Coronary artery (tissue), 2 donors: ENCODE data around the gene FRAT2.

ENCODE experiments used
- DNase-seq: peaks from one replicate; pipeline ENCODE4 v3.0.0-alpha.2; 2017; ENCODE audit warnings: low spot score
- H3K27ac ChIP-seq, 2 donors: fragments of 200-600 bp; sonication (generic); one replicate each; pipeline ENCODE4 v1.5.1; 2016 to 2019
- H3K4me3 ChIP-seq: fragments of 200-600 bp; sonication (generic); 2 replicates; pipeline ENCODE4 v1.5.1; 2016; ENCODE audit warnings: mild to moderate bottlenecking, moderate library complexity
- TF ChIP-seq, protein P1 (sequence below): fragments of 200-600 bp; sonication (generic); IDR thresholded peaks from one replicate; pipeline ENCODE4 v1.5.1; 2019; ENCODE audit warnings: antibody characterized with exemption

FRAT2 gene

DNA sequence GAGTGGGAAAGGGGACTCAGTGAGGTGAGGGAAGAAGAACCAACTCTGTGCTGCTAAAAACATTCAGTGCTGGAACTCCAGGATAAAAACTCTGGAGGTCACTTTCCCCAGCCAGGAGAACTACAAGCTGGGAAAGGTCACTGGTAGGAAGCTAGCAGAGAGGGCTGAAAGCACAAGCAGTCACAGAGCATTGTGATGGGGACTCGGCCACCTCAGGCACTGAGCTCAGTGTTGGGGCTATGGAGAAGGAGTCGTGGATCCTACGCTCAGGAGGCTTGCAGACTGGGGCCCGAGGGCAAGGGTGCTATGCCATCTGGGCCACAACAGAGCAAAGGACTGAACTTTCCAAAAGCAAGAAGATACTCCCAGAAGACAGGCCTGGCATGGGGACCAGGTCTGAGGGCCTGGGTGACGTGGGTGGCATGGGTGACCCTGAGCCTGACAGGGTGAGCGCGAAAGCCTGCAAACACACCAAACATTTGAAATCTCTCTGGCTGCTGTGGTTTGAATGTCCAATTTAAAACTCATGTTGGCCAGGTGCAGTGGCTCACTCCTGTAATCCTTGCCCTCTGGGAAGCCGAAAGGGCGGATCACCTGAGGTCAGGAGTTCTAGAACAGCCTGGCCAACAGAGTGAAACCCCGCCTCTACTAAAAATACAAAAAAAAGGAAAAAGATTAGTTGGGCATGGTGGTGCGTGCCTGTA, 32.3 kb downstream of the FRAT2 start:
- DNase-seq, result no peak
- TF ChIP-seq, protein P1, sequence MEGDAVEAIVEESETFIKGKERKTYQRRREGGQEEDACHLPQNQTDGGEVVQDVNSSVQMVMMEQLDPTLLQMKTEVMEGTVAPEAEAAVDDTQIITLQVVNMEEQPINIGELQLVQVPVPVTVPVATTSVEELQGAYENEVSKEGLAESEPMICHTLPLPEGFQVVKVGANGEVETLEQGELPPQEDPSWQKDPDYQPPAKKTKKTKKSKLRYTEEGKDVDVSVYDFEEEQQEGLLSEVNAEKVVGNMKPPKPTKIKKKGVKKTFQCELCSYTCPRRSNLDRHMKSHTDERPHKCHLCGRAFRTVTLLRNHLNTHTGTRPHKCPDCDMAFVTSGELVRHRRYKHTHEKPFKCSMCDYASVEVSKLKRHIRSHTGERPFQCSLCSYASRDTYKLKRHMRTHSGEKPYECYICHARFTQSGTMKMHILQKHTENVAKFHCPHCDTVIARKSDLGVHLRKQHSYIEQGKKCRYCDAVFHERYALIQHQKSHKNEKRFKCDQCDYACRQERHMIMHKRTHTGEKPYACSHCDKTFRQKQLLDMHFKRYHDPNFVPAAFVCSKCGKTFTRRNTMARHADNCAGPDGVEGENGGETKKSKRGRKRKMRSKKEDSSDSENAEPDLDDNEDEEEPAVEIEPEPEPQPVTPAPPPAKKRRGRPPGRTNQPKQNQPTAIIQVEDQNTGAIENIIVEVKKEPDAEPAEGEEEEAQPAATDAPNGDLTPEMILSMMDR, result no peak
- no peak overlapping the region for H3K4me3 ChIP-seq
- no peak overlapping the region for H3K27ac ChIP-seq

GRCh38 chr10:97300980-97301379, 33.5 kb downstream of the FRAT2 start:
- Histone ChIP-seq H3K4me3 (no peak overlapping the region), H3K27ac (no peak overlapping the region)
- TF ChIP-seq, protein P1, result no peak
- DNase-seq, result no peak

- Histone ChIP-seq H3K27ac (no peak overlapping the region), H3K4me3 (no peak overlapping the region)
- DNase-seq, result no peak
- TF ChIP-seq, protein P1, result no peak
Observed at GRCh38 chr10:97298223-97298571, 36.3 kb downstream of the FRAT2 start.

DNA sequence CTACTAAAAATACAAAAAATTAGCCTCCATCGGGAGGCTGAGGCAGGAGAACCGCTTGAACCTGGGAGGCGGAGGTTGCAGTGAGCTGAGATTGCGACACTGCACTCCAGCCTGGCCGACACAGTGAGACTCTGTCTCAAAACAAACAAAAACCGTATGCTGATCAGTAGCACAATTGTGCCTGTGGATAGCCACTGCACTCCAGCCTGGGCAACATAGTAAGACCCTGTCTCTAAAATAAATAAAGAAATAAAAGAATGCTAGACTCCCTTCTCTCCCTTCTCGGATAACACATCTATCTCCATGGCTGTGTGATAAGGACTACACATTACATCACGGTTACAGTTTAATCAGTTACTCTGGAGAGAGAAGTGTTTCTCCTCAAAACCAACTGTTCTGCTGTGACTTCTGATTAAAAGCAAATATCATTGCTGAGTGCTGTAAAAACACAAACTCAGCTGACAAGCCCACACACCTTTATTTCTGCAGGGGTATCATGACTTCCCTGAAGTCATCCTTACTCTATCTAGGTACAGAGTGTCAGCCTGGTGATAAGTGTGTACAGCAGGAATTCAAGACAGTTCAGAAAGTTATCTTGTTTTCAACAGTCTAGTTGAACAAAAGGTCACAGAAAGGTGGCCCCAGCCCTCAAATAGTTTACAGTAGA, 36.8 kb downstream of the FRAT2 start:
- DNase-seq, result no peak

DNA sequence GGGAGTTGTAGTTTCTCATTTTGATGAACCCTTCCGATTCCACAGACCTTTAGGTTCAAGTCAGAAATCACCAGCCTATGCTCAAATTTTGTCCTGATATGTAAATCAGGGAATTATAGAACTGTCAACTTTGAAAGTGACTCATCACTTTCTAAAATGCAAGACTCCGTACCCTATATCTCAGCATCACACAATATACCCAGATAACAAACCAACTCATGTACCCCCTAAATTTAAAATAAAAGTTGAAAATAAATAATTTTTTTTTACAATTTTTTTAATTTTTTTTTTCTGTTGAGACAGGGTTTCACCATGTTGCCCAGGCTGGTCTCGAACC, 41.7 kb downstream of the FRAT2 start:
- Histone ChIP-seq H3K4me3 (no peak overlapping the region), H3K27ac (no peak overlapping the region)
- DNase-seq, result no peak
- TF ChIP-seq, protein P1, result no peak

More for the DNA sequence above, 36.8 kb downstream of the FRAT2 start:
- TF ChIP-seq, protein P1, result no peak
- H3K27ac ChIP-seq, result no peak overlapping the region
- H3K4me3 ChIP-seq, result no peak overlapping the region

- H3K27ac ChIP-seq, result peak within 1 kb of the TSS; percentile 86 to 96
- peak; percentile 98 for DNase-seq
- TF ChIP-seq, protein P1, result no peak
Observed at GRCh38 chr10:97292097-97292861, 42.2 kb downstream of the FRAT2 start, which contains the start of gene ARHGAP19. Gene ARHGAP19, minus strand, starts transcription at chr10:97292637. Its CDS starts 10 bp downstream, at chr10:97292627.

More at GRCh38 chr10:97292097-97292861, 42.2 kb downstream of the FRAT2 start, which contains the start of gene ARHGAP19:
- H3K4me3 ChIP-seq, result peak within 1 kb of the TSS; percentile 87
